HG03196 (cell line): ENCODE results near the gene IKZF2.

Source experiments
- ATAC-seq: cut with Tn5 transposase; IDR thresholded peaks from one replicate; pipeline ENCODE4 v1.9.1; 2021; ENCODE audit not compliant: unreplicated experiment

Gene IKZF2

DNA sequence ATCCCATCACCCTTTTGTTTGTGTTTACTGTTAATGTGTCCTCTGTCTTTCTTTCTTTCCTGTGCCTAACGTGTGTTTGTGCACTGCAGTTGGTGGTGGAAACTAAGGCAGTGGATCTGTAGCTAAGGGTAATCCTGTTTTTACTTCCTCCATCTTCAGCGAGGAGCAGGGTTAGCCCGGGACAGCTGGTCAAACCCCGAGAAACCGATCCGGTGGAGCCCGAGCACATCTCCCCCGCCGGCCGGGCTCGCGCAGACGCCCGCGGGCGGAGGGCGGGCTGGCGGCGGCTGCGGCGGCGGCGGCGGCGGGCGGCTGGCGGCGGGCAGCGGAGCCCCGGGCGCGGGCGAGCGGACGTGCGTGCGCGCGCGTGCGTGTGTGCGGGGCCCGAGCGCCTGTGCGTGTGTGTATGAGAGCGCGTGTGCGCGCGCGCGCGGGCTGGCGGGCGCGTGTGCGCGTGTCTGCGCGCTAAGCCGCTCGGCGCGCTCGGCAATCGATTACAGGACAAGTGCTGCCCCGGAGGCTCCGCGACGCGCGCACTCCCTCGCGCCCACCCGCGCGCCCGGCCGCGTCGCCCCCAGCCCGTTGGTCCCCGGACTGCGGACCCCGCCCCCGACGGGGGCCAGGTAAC lies at the start of gene IKZF2:
Gene IKZF2, minus strand, starts transcription at position 176 of the 628 bp plus-strand sequence. CDS start 2,983 bp downstream, outside the sequence.
- peak; percentile 64 for ATAC-seq

DNA sequence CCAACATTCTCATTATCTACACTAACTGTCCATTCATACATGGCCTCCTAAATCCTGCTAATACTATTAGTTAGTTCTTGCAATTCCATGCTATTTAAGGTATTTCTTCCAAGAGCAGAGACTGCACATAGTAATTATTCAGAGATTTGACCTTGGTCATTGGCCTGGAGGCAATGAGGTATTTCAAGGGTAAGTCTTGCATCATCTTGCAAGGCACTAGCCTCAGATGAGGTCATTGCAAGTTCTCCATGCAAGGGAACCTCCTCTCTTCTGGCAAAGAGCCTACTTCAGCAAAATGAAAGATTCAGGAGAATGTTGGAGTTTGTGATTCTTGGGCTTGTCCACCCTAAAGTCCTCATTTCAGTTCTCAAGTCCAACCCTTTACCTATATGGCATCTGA lies 48.5 kb upstream of the IKZF2 start:
- no peak for ATAC-seq

DNA sequence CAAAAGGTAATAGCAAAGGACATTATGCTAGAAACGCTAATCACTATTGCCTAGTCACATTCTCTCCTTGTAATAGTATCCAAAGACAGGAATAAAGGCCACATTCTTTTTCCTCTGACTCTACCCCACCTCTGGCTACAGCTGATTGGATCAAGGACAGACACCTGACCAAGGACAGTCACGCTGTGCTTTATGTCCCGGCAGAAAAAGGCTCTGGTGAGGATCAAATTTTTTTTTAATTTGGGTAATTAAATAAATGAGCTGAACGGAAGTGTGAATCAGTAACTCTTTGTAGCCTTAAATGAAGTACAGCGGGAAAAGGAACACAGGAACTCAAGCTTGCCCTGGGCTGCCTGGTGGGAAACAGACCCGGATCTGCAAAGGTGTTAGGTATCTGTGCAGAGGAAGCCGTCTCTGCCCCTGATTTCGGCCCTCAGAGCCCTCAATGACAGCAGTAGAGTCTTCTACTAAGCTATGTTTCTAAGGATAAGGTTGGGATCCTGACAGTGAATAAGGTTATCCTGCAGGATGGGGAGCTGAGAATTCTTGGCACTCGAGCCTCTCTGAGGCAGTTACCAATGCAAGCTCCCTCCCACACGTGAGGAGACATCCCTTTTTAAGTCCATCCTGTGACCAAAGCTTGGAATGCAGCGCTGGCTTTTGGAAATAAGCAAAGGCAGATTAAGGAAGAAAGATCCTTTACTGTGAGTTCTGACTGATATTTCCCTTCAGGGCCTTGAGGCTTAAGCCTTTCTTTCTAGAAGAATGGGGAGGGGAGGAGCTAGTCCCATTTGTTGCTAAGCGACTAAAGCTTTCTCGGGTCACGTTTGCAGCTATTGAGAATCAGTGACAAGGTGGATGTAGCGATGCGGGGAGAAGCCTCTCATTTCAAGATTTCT lies 37.8 kb upstream of the IKZF2 start:
- ATAC-seq: no peak

- no peak for ATAC-seq
Observed at GRCh38 chr2:213188533-213188867, 37.1 kb upstream of the IKZF2 start.

GRCh38 chr2:213187833-213188532 lies 36.6 kb upstream of the IKZF2 start:
- ATAC-seq: no peak

GRCh38 chr2:213187386-213187785 lies 36.0 kb upstream of the IKZF2 start:
- no peak for ATAC-seq

DNA sequence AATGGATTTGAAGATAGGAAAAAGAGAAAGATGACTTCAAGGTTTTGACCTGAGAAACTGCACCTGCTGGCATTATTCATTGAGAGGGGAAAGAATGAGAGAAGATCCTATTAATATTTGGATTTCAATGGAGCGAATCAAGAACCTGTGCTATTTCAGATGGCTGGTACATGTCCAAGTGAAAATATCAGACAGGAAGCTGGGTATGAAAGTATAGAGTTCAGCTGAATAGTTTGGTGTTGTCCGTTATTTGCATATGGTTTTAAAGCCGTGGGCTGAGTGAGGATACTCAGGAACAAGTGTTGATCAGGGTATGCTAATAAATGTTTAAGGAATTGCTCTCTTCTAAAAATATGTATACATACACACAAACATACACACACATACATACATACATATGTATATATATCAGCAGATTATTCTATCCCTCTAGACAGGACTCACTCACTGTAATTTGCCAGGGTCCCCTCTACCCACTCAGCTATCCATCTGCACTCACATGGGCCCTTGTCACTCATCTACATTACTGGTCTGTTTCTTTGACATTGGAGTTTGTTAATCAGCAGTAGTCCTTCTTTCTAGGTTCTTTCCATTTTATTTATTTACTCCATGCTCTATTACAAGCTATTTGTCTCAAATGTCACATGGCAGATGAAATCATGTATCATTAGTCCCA lies 33.9 kb upstream of the IKZF2 start:
- peak; percentile 96 for ATAC-seq

- ATAC-seq: no peak
Observed at GRCh38 chr2:213181712-213182111, 30.3 kb upstream of the IKZF2 start.

DNA sequence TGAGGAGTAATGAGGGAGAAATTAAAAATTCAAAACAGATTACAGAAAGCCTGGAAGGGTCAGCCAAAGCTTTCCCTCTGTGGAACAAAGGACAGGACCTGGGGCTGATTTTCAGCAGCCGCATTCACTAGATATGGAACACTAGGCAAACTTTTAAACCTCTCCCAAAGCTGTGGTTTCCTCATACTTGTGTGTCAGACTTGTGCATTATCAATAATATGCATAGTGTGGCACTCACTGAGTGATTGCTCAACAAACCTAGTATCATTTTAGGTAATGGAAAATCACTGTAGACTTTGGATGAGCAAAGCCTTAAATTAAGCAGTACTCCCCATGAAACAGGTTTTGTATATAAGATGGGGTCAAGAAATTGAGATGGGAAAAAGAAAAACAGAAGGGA lies 26.3 kb upstream of the IKZF2 start:
- no peak for ATAC-seq

GRCh38 chr2:213175673-213176247 lies 24.3 kb upstream of the IKZF2 start:
- ATAC-seq: no peak

DNA sequence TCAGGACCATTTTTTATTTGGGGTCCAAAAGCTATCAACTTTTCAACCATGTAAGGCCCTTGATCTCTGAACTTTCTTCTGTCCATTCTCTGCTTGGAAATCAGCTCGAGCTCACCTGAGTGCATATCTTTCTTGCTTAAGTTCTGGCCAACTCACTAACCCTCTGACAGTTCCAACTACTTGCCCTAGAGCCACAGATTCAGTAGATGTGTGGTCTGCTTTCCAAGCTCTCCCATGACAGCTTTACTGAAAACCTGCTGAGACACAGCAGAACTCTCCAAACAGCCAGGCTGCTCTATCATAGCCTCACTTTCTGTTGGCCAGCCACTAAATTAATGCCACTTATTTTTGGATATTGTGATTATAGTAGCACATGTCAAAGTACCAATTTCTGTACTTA lies 21.2 kb upstream of the IKZF2 start:
- no peak for ATAC-seq

DNA sequence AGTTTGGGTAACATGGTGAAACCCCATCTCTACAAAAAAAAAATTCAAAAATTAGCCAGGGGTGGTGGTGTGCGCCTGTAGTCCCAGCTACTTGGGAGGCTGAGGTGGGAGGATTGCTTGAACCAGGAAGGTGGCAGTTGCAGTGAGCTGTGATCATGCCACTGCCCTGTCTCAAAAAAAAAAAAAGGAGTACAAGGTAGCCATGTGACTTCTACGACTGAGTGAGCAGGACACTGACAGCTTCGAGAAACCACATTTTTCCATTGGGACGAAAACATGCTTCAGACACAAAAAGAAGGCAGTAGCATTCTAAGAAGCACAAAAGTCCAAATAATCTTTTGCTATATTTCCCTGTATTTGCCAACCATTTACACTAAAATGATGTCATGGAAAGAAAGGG lies 19.7 kb upstream of the IKZF2 start:
- ATAC-seq: no peak

- no peak for ATAC-seq
Observed at GRCh38 chr2:213167271-213167930, 16.0 kb upstream of the IKZF2 start.

GRCh38 chr2:213166109-213166508 lies 14.7 kb upstream of the IKZF2 start:
- peak; percentile 93 for ATAC-seq

DNA sequence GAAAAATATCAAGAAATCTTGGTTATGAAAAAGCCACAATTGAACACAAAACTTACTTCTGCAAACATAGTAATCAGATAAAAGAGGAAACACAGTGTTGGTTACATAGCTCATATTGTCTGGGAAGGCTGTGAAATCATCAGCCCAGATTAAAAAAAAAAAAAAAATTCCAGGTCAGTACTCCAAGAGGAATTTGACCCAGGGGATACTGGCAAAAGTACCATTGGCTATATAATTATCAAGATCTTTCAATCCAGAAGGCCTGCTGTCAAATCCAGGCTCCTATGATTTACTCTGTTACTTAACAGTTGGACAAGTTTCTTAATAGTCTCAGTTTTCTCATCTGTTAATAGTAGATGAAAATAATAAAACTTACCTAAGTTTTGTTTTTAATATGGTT lies 12.9 kb upstream of the IKZF2 start:
- no peak for ATAC-seq

GRCh38 chr2:213162516-213163118 lies 11.2 kb upstream of the IKZF2 start:
- no peak for ATAC-seq

DNA sequence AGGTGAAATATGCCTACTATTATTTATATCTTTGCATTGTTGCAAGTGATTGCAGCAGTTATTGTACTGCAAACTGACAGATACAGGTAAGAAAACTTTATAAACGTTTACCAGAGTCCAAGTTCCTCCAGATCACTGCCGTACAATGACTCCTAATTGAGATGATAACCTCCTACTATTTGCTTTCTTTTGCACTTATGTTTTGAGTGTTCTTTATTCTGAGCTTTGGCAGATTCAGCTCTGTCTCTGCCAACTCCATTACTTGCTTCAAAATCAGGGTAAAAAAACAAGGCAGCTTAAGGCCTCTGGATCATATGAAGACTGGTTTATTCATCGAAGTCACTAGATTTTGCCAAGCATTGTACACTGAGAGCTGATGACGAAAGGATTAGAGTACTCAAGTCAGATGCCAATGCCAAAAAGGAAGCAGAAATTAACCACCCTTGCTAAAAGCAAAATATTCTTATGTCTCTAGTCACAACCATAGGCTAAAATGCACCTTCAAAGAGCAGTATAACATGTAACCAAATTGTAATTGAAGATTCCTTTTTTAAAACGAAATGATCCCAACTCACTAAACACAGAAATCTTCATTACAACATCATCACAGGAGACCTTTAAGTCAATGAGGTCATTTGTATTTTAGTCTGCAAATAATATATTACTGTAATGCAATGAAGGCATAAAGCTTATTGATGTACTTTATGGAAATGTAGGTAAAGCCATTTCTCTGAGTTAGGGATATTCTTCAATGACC lies 10.5 kb upstream of the IKZF2 start:
- no peak for ATAC-seq

DNA sequence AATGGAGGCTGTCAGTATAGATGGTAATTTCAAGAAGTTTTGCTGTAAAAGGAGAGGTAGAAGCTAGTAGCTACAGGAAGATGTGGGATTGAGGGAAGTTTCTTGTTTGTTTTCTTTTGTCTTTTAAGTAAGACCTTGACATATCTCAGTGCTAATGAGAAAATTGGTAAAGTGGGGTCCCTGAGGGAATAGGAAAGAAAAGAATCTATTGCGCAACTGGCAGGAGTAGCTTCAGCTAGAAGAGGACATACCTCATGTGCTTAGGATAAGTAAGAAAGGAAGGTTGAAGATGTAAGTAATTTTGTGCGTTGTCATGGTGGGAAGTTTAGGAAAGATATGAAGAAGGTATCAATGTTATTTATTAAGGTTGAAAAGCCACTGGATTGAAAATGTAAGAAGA lies 8.4 kb upstream of the IKZF2 start:
- no peak for ATAC-seq

- ATAC-seq: peak; percentile 68
Observed at GRCh38 chr2:213157242-213157641, 5.8 kb upstream of the IKZF2 start.
